RWPE2 (cell line): ENCODE data around the gene RNF208.

Experiments
- ATAC-seq: fragments of 200-7000 bp; cut with Tn5 transposase; 3 replicates; pipeline ENCODE4 v1.9.1; 2021; ENCODE audit warnings: low read depth
- DNase-seq: peaks from one replicate; pipeline ENCODE4 v3.0.0-alpha.2; 2020; ENCODE audit warnings: low spot score
- H3K27ac ChIP-seq: fragments of 450-650 bp; 2 replicates; pipeline ENCODE4 v1.5.1; 2017; ENCODE audit warnings: mild to moderate bottlenecking; ENCODE audit not compliant: poor library complexity, severe bottlenecking
- H3K27me3 ChIP-seq: fragments of 250-450 bp; sonication (Bioruptor Pico); 2 replicates; pipeline ENCODE4 v1.5.1; 2021; ENCODE audit warnings: mild to moderate bottlenecking, moderate library complexity; ENCODE audit not compliant: insufficient read depth, poor library complexity, severe bottlenecking
- H3K36me3 ChIP-seq: fragments of 250-450 bp; sonication (Bioruptor Pico); 2 replicates; pipeline ENCODE4 v1.5.1; 2020; ENCODE audit warnings: low read depth, mild to moderate bottlenecking, moderate library complexity
- H3K4me1 ChIP-seq: fragments of 250-450 bp; sonication (Bioruptor Pico); 2 replicates; pipeline ENCODE4 v1.5.1; 2021; ENCODE audit warnings: mild to moderate bottlenecking, moderate library complexity; ENCODE audit not compliant: insufficient read depth, poor library complexity, severe bottlenecking
- H3K4me3 ChIP-seq: fragments of 250-450 bp; sonication (Bioruptor Pico); 2 replicates; pipeline ENCODE4 v1.5.1; 2021; ENCODE audit warnings: mild to moderate bottlenecking, moderate library complexity; ENCODE audit not compliant: severe bottlenecking
- H3K9me3 ChIP-seq: fragments of 250-450 bp; sonication (Bioruptor Pico); 2 replicates; pipeline ENCODE4 v1.5.1; 2021; ENCODE audit warnings: mild to moderate bottlenecking, moderate library complexity; ENCODE audit not compliant: severe bottlenecking
- CTCF ChIP-seq: fragments of 450-650 bp; IDR thresholded peaks from one replicate; pipeline ENCODE4 v1.5.1; 2017; ENCODE audit warnings: mild to moderate bottlenecking, moderate library complexity; ENCODE audit not compliant: poor library complexity, severe bottlenecking

RNF208 gene

GRCh38 chr9:137250329-137251193, 28.5 kb upstream of the RNF208 start:
- no peaks in the 10 kb centered on the region for H3K36me3 ChIP-seq
- H3K27me3 ChIP-seq: no peaks in the 10 kb centered on the region
- TF ChIP-seq CTCF: no peak
- ATAC-seq: no peak
- no peaks in the 10 kb centered on the region for H3K9me3 ChIP-seq
- H3K4me1 ChIP-seq: peaks cover 2% of the 10 kb centered on the region
- no peak for DNase-seq
- no peak overlapping the region for H3K27ac ChIP-seq
- no peak overlapping the region for H3K4me3 ChIP-seq

- Histone ChIP-seq H3K27me3 (no peaks in the 10 kb centered on the region), H3K9me3 (no peaks in the 10 kb centered on the region), H3K4me3 (no peak overlapping the region), H3K4me1 (peaks cover 3% of the 10 kb centered on the region), H3K36me3 (peaks cover 11% of the 10 kb centered on the region), H3K27ac (no peak overlapping the region)
- ATAC-seq (no peak), DNase-seq (no peak)
- TF ChIP-seq CTCF: no peak
Measured at GRCh38 chr9:137247916-137248175, 25.8 kb upstream of the RNF208 start.

GRCh38 chr9:137247135-137247915, 25.3 kb upstream of the RNF208 start:
- no peak for ATAC-seq
- peaks cover 17% of the 10 kb centered on the region for H3K36me3 ChIP-seq
- H3K4me1 ChIP-seq: peaks cover 6% of the 10 kb centered on the region
- no peak for TF ChIP-seq CTCF
- H3K4me3 ChIP-seq: no peak overlapping the region
- no peak overlapping the region for H3K27ac ChIP-seq
- no peak for DNase-seq
- H3K27me3 ChIP-seq: no peaks in the 10 kb centered on the region
- H3K9me3 ChIP-seq: no peaks in the 10 kb centered on the region

- TF ChIP-seq CTCF: no peak
- ATAC-seq (no peak), DNase-seq (no peak)
Measured at GRCh38 chr9:137245450-137246421, 23.7 kb upstream of the RNF208 start.

More at GRCh38 chr9:137245450-137246421, 23.7 kb upstream of the RNF208 start:
- H3K27me3 ChIP-seq: no peaks in the 10 kb centered on the region
- H3K4me3 ChIP-seq: no peak overlapping the region
- no peak overlapping the region for H3K27ac ChIP-seq
- peaks cover 6% of the 10 kb centered on the region for H3K4me1 ChIP-seq
- H3K9me3 ChIP-seq: no peaks in the 10 kb centered on the region
- peaks cover 25% of the 10 kb centered on the region for H3K36me3 ChIP-seq
